A172 (cell line): ENCODE data around the gene DDX49. TPM values are rescaled to one million over a fixed set of nuclear protein-coding genes. Genes with fewer than 3 reads are reported as not detected.

ENCODE experiments used
- DNase-seq: peaks from one replicate; pipeline ENCODE4 v3.0.0-alpha.2; 2015; ENCODE audit warnings: low spot score
- total RNA-seq: library from RNA; depleted of rRNA; stranded (reverse); fragments of >200 nt; shearing (Covaris generic); gene quantifications from 2 replicates; pipeline ENCODE4 v1.2.3, GENCODE V29; 2014; rRNA removed

The DDX49 gene
- total RNA-seq, 1 experiment from 2014 or later = 65.7 TPM

DNA sequence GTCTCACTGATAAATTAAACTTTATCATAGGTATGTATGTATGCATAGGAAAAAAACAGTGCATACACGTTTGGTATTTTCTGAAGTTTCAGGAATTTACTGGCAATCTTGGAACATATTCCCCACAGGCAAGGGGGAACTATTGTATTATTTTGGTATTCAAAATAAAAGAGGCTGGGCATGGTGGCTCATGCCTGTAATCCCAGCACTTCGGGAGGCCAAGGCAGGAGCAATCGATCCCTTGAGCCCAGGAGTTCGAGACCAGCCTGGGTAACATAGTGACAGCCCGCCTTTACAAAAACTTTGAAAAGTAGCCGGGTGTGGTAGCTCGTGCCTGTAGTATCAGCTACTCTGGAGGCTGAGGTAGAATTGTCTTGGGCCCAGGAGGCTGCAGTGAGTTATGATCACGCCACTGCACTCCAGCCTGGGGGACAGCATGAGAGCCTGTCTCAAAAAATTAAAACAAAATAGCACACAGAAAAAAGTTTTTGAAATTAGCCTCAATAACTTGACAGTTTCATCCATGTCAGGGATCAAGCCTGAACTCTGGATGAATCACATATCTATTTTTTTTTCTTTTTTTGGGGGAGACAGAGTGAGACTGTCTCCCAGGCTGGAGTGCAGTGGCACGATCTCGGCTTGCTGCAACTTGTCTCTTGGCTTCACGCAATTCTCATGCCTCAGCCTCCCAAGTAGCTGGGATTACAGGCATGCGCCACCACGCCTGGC lies 50.6 kb downstream of the DDX49 start:
- no peak for DNase-seq

DNA sequence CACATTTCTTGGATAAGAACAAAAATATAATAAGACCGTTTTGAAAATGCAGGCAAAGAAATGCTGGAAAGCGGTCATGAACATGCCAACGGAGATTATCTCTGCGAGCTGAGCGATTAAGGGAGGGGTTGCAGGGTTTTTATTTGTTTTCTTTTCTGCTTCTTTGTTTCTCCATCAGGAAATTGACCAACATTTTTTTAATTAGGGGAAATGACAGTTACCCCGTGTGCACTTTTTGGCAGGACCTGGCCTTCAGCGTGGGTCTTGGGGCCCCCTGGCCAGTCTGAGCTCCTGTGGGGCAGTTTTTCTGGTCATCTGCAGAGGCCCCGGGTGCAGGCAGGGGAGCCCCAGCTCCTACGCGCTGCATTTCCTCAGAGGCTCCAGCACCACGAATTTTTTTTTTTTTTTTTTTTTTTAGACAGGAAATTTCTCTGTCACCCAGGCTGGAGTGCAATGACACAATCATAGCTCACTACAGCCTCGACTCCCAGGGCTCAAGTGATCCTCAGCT lies 52.8 kb downstream of the DDX49 start:
- DNase-seq = peak; percentile 35

DNA sequence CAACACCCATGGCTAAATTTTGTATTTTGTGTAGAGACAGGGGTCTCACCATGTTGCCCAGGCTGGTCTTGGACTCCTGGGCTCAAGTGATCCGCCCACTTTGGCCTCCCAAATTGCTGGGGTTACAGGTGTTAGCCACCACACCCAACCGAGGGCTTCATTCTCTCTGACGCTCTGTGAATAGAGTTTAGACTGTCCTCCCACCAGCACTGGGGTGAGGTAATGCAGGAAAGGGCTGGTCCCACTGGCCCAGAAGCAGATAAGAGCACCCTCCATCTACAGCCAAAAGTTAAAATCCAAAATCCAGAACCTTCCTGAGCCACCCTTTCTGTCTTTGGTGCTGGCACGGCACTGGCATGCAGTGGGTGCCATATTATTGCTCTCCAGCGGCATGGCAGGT lies 53.3 kb downstream of the DDX49 start:
- no peak for DNase-seq

DNA sequence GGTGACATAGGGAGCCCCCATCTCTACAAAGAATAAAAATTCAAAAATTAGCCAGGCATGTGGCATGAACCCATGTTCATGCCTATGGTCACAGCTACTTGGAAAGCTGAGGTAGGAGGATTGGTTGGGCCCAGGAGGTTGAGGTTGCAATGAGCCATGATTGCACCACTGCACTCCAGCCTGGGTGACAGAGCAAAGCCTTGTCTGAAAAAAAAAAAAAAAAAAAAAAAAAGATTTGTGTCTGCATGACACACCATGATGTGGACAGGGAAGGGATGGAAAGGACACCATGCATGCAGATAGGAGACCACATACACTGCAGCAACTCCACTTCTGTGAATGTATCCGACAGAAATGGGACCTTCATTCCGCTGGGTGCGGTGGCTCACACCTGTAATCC lies 55.5 kb downstream of the DDX49 start:
- no peak for DNase-seq

DNA sequence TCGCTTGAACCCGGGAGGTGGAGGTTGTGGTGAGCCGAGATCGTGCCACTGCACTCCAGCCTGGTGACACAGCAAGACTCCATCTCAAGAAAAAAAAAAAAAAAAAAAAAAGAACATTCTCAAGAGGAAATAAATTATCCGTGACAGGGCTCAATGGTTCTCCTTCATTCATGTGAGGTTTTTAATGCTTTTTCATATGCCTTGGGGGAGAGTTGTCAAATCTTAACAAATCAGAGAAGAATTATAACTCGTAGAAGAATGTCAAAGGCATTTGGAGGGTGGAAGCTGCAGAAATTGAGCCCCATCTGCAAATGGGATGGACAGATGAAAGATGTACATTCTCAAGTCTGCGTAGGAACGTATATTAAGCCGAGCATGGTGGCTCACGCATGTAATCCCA lies 56.4 kb downstream of the DDX49 start:
- DNase-seq = no peak

Other genes starting within 250 kb of the DDX49 start
- 0.98 and 1.4 TPM in 2 replicates for gene CRTC1, start 236.0 kb upstream of the DDX49 start, total RNA-seq
- not detected in 2 replicates for gene COMP, start 128.4 kb upstream of the DDX49 start, total RNA-seq
- gene UPF1, start 87.8 kb upstream of the DDX49 start, total RNA-seq = 40.3 and 56.4 TPM in 2 replicates
- 3.1 and 5.3 TPM in 2 replicates for gene CERS1, start 23.6 kb upstream of the DDX49 start, total RNA-seq
- 429 and 452 TPM in 2 replicates for gene COPE, start 328 bp upstream of the DDX49 start, total RNA-seq
- gene HOMER3, start 21.5 kb downstream of the DDX49 start, total RNA-seq = 104 and 143 TPM in 2 replicates
- gene SUGP2, start 113.8 kb downstream of the DDX49 start, total RNA-seq = 47.7 and 48.9 TPM in 2 replicates
- 77.1 and 79.5 TPM in 2 replicates for gene ARMC6, start 113.9 kb downstream of the DDX49 start, total RNA-seq
- gene SLC25A42, start 144.3 kb downstream of the DDX49 start, total RNA-seq = 4.0 and 5.0 TPM in 2 replicates
- gene TMEM161A, start 218.8 kb downstream of the DDX49 start, total RNA-seq = 29.1 and 31.5 TPM in 2 replicates